ENCODE measurements around the gene ELP6.

DNA sequence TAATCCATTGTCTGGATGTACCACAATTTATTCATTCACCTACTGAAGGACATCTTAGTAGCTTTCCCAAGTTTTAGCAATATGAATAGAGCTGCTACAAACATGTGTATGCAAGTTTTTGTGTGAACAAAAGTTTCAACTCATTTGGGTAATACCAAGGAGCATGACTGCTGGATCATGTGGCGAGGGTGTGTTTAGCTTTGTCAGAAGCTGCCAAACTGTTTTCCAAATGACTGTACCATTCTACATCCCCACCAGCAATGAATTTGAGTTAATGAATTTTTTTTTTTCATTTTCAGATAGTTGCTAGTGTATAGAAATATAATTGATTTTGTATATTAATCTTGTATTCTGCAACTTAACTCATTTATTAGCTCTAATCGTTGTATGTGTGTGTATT lies 20.0 kb upstream of the ELP6 start:
- no peak for TF ChIP-seq POLR2A (IDR thresholded peaks at IDR 0.05)
- no peak for TF ChIP-seq CTCF (IDR thresholded peaks at IDR 0.05)
